Left lobe of liver (tissue), 2 donors: Measurements from ENCODE around the gene DALRD3. TPM values are rescaled to one million over a fixed set of nuclear protein-coding genes. Genes with fewer than 3 reads are reported as not detected.
A peak's percentile ranks its signal among the peaks of the same experiment; 100 is the strongest.

Experiments used
- ATAC-seq: fragments of 200-7000 bp; cut with Tn5 transposase; one replicate; pipeline ENCODE4 v1.9.1; 2020; ENCODE audit warnings: mild to moderate bottlenecking, moderate library complexity
- DNase-seq: peaks from one replicate; pipeline ENCODE4 v3.0.0-alpha.2; 2020; ENCODE audit warnings: low spot score
- total RNA-seq: library from RNA; stranded (reverse); gene quantifications from one replicate; pipeline ENCODE4 v1.2.1, GENCODE V29; 2021
- donor health status: DM: no; HTN: no; CAD: no; lungs with moderate emphysema.
- donor health status: DM: no; HTN: yes; CAD: no.

The DALRD3 gene
- total RNA-seq, 1 donor from 2014 or later, result 8.6 TPM

DNA sequence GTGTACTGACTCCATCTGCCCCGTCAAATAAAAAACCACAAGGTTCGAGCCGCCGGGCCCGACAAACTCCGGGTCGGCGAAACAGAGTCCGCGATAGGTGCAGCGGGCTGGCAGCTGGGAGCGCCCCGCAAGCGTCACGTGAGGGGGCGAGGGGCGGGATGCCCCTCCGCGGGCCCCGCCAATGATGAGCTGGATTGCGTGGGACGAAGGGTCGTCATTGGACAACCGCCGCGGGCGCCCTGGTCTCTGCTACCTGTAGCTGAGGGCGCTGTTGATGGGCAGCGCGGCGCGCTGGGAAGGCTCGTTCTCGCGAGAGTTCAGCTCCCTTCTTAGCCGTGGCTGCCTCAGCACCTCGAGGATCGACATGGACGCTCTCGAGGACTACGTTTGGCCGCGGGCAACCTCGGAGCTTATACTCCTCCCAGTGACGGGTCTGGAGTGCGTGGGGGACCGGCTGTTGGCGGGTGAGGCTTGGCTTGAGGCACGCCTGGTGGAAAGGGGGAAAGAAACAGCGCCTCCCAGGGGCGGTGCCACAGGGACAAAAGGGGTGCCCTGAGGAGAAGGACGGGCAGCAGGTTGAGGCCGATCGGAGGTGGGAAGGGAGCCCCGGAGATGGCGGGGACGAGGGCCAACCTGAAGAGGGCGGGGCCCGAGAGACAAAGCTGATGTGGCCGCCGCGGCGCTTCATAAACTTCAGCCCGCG lies 11.2 kb downstream of the DALRD3 start, which contains the start of gene WDR6:
Gene WDR6, plus strand, starts transcription at position 324 of the 703 bp plus-strand sequence. Its CDS starts 41 bp downstream, at position 365.
- DNase-seq (peak; percentile 98), ATAC-seq (peak; percentile 90)

GRCh38 chr3:49006408-49007067 lies 11.8 kb downstream of the DALRD3 start:
- ATAC-seq (peak; percentile 1), DNase-seq (no peak)

DNA sequence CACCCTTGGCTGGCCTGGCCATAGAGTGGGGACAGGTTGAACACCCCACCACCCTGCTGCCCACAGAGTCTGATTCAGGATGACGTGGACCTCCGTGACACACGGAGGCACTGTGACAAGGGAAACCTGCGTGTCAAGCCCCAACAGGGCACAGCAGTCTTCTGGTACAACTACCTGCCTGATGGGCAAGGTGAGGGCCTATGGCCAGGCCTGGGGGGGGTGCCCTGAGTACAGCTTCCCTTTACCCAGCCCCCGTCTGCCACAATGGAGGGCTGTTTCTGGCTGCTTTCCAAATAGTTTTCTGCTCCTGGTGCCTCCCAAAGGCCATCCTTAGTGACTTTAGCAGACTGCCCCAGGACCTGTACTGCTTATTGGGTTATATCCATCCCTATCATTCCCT lies 12.4 kb downstream of the DALRD3 start:
- DNase-seq (no peak), ATAC-seq (no peak)

DNA sequence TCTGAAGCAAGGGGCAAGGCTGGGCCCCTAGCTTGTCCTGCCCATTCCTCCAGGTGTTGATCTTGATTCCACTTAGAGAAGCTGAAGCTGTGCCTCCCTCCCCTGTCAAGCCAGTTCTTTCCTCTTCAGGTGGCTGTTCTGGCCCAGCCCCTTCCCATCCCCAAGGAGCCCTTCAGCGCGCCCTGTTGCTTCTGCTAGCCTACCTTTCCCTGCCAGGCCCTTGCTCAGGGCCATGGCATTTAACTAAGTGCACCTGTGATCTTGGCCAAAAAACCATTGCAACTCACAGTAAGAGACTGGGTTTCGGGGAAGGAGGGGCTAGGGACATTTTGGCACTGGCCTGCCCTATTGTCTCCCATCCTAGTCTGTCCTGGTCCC lies 13.1 kb downstream of the DALRD3 start:
- no peak for DNase-seq
- ATAC-seq, result no peak

- ATAC-seq (peak; percentile 1), DNase-seq (peak; percentile 70)
Observed at GRCh38 chr3:49004352-49005302, 13.8 kb downstream of the DALRD3 start.

DNA sequence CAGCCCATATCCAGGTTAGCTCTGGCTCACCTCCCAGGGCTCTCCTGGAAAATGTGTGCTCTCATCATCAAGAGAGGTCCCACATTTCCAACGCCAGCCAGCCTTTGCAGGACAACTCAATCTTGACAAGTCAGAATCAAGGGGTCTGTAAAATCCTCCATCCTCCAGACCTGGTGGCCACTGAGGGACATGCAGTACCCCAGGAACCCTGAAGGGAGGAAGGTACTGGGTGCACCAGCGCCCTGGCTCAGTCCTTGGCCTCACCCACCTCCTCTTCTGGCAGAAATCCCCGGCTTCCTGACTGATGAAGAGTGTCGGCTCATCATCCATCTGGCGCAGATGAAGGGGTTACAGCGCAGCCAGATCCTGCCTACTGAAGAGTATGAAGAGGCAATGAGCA lies 17.2 kb downstream of the DALRD3 start:
- ATAC-seq, result no peak

DNA sequence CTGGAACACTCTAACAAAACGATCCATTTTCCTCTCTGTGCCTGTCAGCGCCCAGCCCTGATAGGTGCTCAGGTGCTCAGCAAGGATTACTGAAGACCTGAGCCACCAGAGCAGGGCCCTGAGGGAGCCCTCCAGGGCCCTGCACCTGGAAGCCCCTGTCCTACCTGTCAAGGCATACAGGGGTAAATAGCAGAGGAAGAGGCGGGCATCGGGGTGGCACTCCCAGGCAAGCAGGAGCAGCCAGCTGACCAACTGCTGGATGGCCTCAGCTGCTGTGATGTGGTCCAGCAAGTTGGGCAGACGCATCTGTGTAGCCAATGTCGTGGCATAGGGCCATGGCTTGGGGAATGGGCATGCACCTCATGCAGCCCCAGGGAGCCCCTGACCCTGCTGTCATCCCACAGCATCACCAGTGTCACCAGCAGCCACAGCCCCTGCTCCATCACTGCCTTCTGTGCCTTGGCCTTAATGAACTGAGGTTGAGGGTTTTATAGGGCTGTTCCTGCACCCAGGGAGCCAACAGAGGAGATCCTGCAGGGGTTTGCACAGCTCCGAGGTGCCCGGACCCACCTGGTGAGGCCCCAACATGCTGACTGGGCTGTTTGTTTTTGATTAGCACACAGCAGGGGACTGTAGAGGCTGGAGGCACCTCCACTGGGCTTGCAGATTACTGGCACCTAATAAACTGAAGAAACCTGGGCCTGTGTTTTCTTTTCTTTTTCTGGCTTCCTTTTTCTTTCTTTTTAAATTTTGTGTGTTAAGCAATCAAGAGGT lies 19.1 kb downstream of the DALRD3 start:
- ATAC-seq (no peak), DNase-seq (no peak)

More for the DNA sequence above, 17.2 kb downstream of the DALRD3 start:
- no peak for DNase-seq

DNA sequence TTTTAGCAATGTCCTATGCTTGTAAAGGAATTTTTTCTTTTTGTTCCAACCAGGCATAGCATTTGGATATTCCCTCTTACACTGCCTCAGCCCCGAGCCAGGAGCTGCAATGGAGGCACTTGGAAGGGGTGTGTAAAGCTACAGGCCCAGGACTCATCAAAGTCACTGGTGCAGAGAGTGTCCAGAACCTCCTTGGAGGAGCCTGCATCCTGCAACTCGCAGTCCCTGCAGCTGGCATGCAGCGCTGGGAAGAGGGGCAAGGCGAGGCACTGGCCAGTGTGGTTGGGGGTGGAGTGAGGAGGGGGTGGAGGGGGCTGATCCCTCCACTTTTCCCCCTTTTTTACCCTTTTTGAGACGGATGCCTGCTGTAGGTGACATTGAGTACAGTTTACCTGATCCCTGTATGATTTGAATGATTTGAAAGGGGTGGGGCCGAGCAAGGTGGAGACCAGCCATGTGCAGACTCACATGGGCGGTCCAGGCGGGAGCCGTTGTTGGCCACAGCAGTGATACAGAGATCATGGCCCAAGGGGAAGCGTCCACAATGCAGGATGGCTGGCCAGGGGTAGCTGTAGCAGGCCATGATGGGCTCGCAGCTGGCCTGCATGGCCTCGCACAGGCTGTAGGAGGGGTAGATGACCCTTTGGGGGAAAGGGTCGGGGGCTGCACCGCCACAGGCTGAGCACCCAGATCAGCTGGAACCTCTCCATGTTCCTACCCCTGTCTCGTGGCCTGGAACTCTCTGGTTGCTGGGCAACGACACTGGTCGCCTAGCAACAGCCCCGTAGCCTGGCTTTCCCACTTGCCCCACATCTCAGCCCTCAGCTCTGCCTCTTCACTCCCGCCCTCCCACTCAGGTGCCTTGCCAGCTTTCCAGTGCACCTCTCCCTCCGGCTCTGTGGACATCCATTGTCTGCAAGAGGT lies 20.4 kb downstream of the DALRD3 start:
- DNase-seq, result no peak
- no peak for ATAC-seq

GRCh38 chr3:48997102-48997635 lies 21.2 kb downstream of the DALRD3 start:
- no peak for ATAC-seq
- no peak for DNase-seq

DNA sequence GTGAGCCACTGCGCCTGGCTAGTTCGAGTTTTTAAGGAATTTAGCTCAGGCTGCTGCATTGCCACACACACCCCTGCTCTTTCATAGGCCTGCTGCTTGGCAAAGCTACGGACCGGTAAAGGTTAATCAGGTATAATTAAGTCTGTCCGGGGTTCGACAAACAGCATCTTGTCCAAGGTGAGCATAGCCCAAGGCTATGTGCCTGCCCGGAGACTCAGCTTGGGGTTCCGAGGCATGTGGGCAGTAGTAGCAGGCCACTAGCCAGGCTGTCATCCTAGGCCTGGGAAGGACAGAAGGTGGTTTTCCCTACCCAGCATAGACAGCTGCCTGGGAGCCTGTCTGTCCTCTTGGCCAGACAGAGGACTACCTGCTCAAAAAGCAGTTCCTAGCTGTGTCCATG lies 21.7 kb downstream of the DALRD3 start:
- DNase-seq, result no peak
- no peak for ATAC-seq

DNA sequence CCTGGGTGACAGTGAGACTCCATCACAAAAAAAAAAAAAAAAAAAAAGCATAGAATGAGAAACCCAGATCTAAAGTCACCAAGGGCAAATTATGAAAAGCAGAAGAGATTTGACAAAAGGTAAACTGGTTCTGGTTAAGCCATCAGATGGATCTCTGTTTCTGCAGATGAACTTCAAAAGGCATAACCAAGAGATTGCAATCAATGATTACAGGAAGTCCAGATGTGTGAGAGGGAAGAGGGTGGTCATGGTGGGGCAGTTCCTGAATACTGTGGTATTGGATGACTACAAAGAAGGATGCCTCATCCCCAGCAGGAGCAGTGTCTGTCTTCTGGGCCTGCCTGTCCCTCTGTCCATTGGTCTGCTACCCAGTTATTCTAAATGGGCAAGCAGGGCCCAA lies 24.5 kb downstream of the DALRD3 start:
- ATAC-seq (no peak), DNase-seq (no peak)

GRCh38 chr3:48991851-48992545 lies 26.4 kb downstream of the DALRD3 start:
- ATAC-seq (no peak), DNase-seq (no peak)

- peak; percentile 48 for DNase-seq
- ATAC-seq, result peak; percentile 5
Observed at GRCh38 chr3:48990636-48991469, 27.5 kb downstream of the DALRD3 start.

GRCh38 chr3:48989796-48990635 lies 28.4 kb downstream of the DALRD3 start, which contains the start of gene P4HTM:
Gene P4HTM (plus strand): TSS chr3:48990241. CDS start chr3:48990257, 16 bp downstream.
- DNase-seq (peak; percentile 70), ATAC-seq (peak; percentile 89)

DNA sequence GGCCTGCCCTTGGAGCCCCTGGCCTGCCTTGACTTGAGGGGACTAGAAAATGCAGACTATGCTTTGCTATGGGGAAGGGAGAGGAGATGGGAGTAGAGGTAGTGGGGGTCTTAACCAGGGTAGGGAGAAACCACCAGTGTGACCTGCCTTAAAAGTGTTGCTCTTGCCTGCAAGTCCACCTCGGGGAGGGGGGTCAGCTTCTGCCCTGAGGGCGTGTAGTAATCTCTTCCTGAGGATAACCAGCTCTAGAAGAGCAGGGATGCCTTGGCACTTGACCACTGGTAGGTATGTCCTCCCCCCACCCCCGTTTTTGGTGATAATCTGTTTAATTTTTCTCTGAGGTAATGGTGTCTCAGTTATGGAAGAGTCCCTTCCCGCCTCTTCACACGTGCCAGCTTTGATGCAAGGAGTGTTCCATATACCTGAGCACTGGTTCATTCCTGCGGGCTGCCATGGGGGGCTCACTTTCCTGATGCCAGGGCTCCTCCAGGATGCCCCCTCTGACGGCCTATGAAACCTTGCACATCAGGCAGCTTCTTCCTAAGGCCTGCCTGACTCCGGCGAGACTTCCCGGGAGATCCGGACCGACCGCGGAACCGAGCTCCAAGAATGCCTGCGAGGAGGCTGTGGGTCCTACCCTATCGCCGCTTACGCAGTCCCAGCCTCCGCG lies 29.1 kb downstream of the DALRD3 start:
- ATAC-seq (no peak), DNase-seq (no peak)

DNA sequence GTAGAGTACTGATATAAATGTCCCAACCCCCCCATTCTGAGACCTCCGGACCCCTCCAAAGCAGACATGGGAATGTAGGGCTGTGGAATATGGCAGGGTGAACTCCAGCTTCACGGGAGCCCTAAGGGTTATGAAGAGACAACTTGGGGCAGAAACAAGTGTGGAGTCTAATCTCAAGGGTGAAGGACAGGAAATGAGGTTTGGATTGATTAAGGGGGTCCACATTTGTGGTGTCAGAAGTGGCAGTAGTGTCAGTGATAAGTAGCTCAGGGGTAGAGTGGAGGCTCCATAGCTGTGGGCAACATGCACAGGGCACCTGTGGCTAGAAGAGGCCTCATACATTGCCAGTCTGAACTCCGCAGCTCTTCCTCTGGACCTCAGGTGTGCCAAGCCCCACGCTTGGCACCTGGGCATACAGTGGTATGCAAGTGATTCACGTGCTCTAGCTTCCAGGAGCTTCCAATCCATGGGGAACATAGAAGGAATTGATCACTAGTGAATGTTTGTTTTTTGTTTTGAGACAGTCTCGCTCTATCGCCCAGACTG lies 32.5 kb downstream of the DALRD3 start:
- ATAC-seq (no peak), DNase-seq (no peak)
